HepG2 (cell line): ENCODE data around the gene NCOA7. TPM values are rescaled to one million over a fixed set of nuclear protein-coding genes. Genes with fewer than 3 reads are reported as not detected.

ENCODE experiments used
- CBX2 ChIP-seq, 2 experiments: fragments of 200-600 bp in 1 of 2; sonication (generic); formaldehyde crosslinking in 1 of 2; IDR thresholded peaks; 2 replicates each; pipeline versions ENCODE4 v1.7.0 to v1.8.1; 2018 to 2022; ENCODE audit warnings: low read depth in 2 of 2, low read length in 1 of 2, mild to moderate bottlenecking in 1 of 2, missing genetic modification reagents in 1 of 2
- CHD4 ChIP-seq: fragments of 200-600 bp; sonication (generic); IDR thresholded peaks from 2 replicates; pipeline ENCODE4 v1.7.0; 2017; ENCODE audit warnings: mild to moderate bottlenecking, low read length, borderline replicate concordance
- DNMT3B ChIP-seq: conservative IDR thresholded peaks from 2 replicates; pipeline ENCODE4 v1.6.1; 2016; ENCODE audit warnings: missing biosample characterization, control low read depth
- GATAD1 ChIP-seq: IDR thresholded peaks from 2 replicates; pipeline ENCODE4 v1.6.1; 2016; ENCODE audit warnings: missing genetic modification reagents, missing compliant biosample characterization
- GPN1 ChIP-seq: sonication (generic); formaldehyde crosslinking; IDR thresholded peaks from 2 replicates; pipeline ENCODE4 v1.5.1; 2020; ENCODE audit warnings: missing genetic modification reagents, borderline replicate concordance
- MED8 ChIP-seq: sonication (generic); formaldehyde crosslinking; IDR thresholded peaks from 2 replicates; pipeline ENCODE4 v1.8.1; 2023; ENCODE audit warnings: mild to moderate bottlenecking, missing genetic modification reagents; ENCODE audit not compliant: insufficient replicate concordance
- PHF5A ChIP-seq: IDR thresholded peaks from one replicate; pipeline ENCODE4 v1.6.1; 2018; ENCODE audit warnings: low read depth, missing genetic modification reagents; ENCODE audit not compliant: unreplicated experiment
- PPARG ChIP-seq: conservative IDR thresholded peaks from 2 replicates; pipeline ENCODE4 v1.6.1; 2016; ENCODE audit warnings: missing biosample characterization, missing genetic modification reagents
- TAF1 ChIP-seq: sonication (generic); formaldehyde crosslinking; IDR thresholded peaks from 2 replicates; pipeline ENCODE4 v1.4.0; 2020; ENCODE audit warnings: missing genetic modification reagents
- YEATS4 ChIP-seq: sonication (generic); formaldehyde crosslinking; IDR thresholded peaks from 2 replicates; pipeline ENCODE4 v1.4.0; 2020; ENCODE audit warnings: missing genetic modification reagents, borderline replicate concordance
- ZBTB20 ChIP-seq: sonication (generic); formaldehyde crosslinking; IDR thresholded peaks from 2 replicates; pipeline ENCODE4 v1.8.1; 2023; ENCODE audit warnings: missing genetic modification reagents, low read depth, mild to moderate bottlenecking, borderline replicate concordance
- ZNF446 ChIP-seq: sonication (generic); formaldehyde crosslinking; IDR thresholded peaks from 2 replicates; pipeline ENCODE4 v1.5.0; 2020; ENCODE audit warnings: mild to moderate bottlenecking, missing genetic modification reagents
- ZNF616 ChIP-seq: sonication (generic); formaldehyde crosslinking; IDR thresholded peaks from 2 replicates; pipeline ENCODE4 v1.5.0; 2020; ENCODE audit warnings: low read depth, mild to moderate bottlenecking, missing genetic modification reagents
- ZNF619 ChIP-seq: sonication (generic); formaldehyde crosslinking; IDR thresholded peaks from 2 replicates; pipeline ENCODE4 v1.4.0; 2020; ENCODE audit warnings: mild to moderate bottlenecking, missing genetic modification reagents
- ZNF674 ChIP-seq: sonication (generic); formaldehyde crosslinking; IDR thresholded peaks from 2 replicates; pipeline ENCODE4 v1.5.0; 2020; ENCODE audit warnings: low read depth, mild to moderate bottlenecking, missing genetic modification reagents
- ZNF724P ChIP-seq: sonication (generic); formaldehyde crosslinking; IDR thresholded peaks from 2 replicates; pipeline ENCODE4 v1.8.0; 2022; ENCODE audit warnings: missing genetic modification reagents, borderline replicate concordance
- ZSCAN20 ChIP-seq: sonication (generic); formaldehyde crosslinking; IDR thresholded peaks from 2 replicates; pipeline ENCODE4 v1.4.0; 2020; ENCODE audit warnings: missing genetic modification reagents, mild to moderate bottlenecking, borderline replicate concordance
- polyA plus RNA-seq, 8 experiments: library from polyadenylated mRNA; depleted of rRNA in 3 of 8; stranded (reverse) in 7 of 8; unstranded in 1 of 8; fragments of >200 nt; fragmentation: Illumina TruSeq in 4 of 8; extraction: Trizol in 4 of 8; gene quantifications; 2 replicates each; pipeline versions ENCODE4 v1.2.1 to v1.2.3, GENCODE V29; 2011 to 2016; ENCODE audit warnings: low read depth in 4 of 8, missing spikeins in 1 of 8, mixed read lengths in 1 of 8; ENCODE audit not compliant: insufficient read depth in 1 of 8
- total RNA-seq, 5 experiments: library from RNA; depleted of rRNA; stranded (reverse); fragments of >200 nt; fragmentation: Illumina TruSeq; extraction: Trizol; gene quantifications; 2 replicates each; pipeline ENCODE4 v1.2.3, GENCODE V29; 2016; ENCODE audit warnings: low read depth in 1 of 5
- TF ChIP-seq, protein P1 (sequence below): sonication (generic); formaldehyde crosslinking; IDR thresholded peaks from 2 replicates; pipeline ENCODE4 v1.5.0; 2020; ENCODE audit warnings: missing genetic modification reagents
- TF ChIP-seq, protein P2 (sequence below): sonication (generic); formaldehyde crosslinking; IDR thresholded peaks from 2 replicates; pipeline ENCODE4 v1.4.0; 2020; ENCODE audit warnings: missing genetic modification reagents, low read depth, mild to moderate bottlenecking, borderline replicate concordance
- TF ChIP-seq, protein P3 (sequence below): sonication (generic); formaldehyde crosslinking; IDR thresholded peaks from 2 replicates; pipeline ENCODE4 v1.8.0; 2022; ENCODE audit warnings: mild to moderate bottlenecking, missing genetic modification reagents, moderate library complexity
- TF ChIP-seq, protein P4 (sequence below): IDR thresholded peaks from 2 replicates; pipeline ENCODE4 v1.6.1; 2012; ENCODE audit warnings: inconsistent platforms
- TF ChIP-seq, protein P5 (sequence below): sonication (generic); formaldehyde crosslinking; IDR thresholded peaks from 2 replicates; pipeline ENCODE4 v1.4.0; 2020; ENCODE audit warnings: missing genetic modification reagents, mild to moderate bottlenecking, borderline replicate concordance
- TF ChIP-seq, protein P6 (sequence below): sonication (generic); formaldehyde crosslinking; IDR thresholded peaks from 2 replicates; pipeline ENCODE4 v1.4.0; 2020; ENCODE audit warnings: mild to moderate bottlenecking, missing genetic modification reagents, borderline replicate concordance

Gene NCOA7
- total and polyA plus RNA-seq, 2 of the 13 experiments (the other 11 are each of a cell fraction or from before 2014, with no cell fraction given) = 13.6 to 20.8 TPM

DNA sequence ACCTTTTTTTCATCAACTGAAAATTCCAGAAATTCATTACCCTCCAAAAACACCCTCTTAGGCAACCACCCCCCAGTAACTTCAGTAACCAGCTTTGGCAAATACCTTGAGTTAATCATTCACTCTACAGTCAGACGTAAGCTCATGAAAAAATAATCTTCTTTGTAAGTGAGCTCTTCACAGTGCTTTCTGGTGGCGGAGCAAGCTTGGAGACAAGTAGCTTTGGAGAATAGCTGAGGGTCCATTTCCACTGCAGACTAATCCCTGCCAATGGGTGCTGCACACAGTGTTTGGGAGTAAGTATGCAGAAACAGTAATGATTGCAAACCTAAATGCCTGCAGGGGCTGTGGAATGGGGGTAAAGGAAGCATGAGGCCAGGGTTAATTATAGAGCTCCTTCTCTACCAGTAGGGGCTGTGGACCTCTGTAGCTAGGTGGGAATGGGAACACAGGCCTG lies 109.0 kb downstream of the NCOA7 start (continued):
- TF ChIP-seq GPN1 (CRISPR knock-in tag) (no peak), TAF1 (peak; percentile 43; the same call in 1 of the 2 replicates), CBX2 (IDR thresholded peaks at IDR 0.05; ENCODE audit: low read depth, low read length) (no peak), CBX2 (CRISPR knock-in tag; IDR thresholded peaks at IDR 0.05; ENCODE audit: low read depth) (no peak), PHF5A (CRISPR knock-in tag) (no peak), ZSCAN20 (no peak), GATAD1 (CRISPR knock-in tag) (no peak), ZNF619 (CRISPR knock-in tag) (no peak), ZBTB20 (CRISPR knock-in tag) (no peak), ZNF674 (CRISPR knock-in tag) (no peak), ZNF446 (CRISPR knock-in tag) (no peak), CHD4 (no peak), MED8 (CRISPR knock-in tag) (no peak), DNMT3B (CRISPR knock-in tag) (0 out of 2 replicates have a peak, but pooled peaks have one; percentile 65), ZNF616 (no peak), PPARG (CRISPR knock-in tag) (peak; percentile 56), ZNF724P (CRISPR knock-in tag) (no peak), YEATS4 (CRISPR knock-in tag) (peak; percentile 49; the same call in 1 of the 2 replicates)
- TF ChIP-seq, protein P1, sequence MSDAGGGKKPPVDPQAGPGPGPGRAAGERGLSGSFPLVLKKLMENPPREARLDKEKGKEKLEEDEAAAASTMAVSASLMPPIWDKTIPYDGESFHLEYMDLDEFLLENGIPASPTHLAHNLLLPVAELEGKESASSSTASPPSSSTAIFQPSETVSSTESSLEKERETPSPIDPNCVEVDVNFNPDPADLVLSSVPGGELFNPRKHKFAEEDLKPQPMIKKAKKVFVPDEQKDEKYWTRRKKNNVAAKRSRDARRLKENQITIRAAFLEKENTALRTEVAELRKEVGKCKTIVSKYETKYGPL (CRISPR knock-in tag) = no peak
- TF ChIP-seq, protein P2, sequence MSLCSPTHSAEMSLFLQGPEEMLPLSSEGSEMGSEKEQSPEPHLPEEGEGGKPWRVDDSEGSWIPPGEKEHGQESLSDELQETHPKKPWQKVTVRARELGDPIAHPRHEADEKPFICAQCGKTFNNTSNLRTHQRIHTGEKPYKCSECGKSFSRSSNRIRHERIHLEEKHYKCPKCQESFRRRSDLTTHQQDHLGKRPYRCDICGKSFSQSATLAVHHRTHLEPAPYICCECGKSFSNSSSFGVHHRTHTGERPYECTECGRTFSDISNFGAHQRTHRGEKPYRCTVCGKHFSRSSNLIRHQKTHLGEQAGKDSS = no peak
- TF ChIP-seq, protein P3, sequence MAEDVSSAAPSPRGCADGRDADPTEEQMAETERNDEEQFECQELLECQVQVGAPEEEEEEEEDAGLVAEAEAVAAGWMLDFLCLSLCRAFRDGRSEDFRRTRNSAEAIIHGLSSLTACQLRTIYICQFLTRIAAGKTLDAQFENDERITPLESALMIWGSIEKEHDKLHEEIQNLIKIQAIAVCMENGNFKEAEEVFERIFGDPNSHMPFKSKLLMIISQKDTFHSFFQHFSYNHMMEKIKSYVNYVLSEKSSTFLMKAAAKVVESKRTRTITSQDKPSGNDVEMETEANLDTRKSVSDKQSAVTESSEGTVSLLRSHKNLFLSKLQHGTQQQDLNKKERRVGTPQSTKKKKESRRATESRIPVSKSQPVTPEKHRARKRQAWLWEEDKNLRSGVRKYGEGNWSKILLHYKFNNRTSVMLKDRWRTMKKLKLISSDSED (CRISPR knock-in tag) = no peak
- TF ChIP-seq, protein P4, sequence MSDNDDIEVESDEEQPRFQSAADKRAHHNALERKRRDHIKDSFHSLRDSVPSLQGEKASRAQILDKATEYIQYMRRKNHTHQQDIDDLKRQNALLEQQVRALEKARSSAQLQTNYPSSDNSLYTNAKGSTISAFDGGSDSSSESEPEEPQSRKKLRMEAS = no peak; the same call in 1 of the 2 replicates
- TF ChIP-seq, protein P5, sequence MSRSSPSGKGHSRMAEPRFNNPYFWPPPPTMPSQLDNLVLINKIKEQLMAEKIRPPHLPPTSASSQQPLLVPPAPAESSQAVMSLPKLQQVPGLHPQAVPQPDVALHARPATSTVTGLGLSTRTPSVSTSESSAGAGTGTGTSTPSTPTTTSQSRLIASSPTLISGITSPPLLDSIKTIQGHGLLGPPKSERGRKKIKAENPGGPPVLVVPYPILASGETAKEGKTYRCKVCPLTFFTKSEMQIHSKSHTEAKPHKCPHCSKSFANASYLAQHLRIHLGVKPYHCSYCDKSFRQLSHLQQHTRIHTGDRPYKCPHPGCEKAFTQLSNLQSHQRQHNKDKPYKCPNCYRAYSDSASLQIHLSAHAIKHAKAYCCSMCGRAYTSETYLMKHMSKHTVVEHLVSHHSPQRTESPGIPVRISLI (CRISPR knock-in tag) = peak; percentile 59; the same call in 1 of the 2 replicates
- TF ChIP-seq, protein P6, sequence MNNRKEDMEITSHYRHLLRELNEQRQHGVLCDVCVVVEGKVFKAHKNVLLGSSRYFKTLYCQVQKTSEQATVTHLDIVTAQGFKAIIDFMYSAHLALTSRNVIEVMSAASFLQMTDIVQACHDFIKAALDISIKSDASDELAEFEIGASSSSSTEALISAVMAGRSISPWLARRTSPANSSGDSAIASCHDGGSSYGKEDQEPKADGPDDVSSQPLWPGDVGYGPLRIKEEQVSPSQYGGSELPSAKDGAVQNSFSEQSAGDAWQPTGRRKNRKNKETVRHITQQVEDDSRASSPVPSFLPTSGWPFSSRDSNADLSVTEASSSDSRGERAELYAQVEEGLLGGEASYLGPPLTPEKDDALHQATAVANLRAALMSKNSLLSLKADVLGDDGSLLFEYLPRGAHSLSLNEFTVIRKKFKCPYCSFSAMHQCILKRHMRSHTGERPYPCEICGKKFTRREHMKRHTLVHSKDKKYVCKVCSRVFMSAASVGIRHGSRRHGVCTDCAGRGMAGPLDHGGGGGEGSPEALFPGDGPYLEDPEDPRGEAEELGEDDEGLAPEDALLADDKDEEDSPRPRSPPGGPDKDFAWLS = no peak
